Trophoblast cell (in vitro differentiated cells and primary cell): ENCODE measurements around the gene RMRP.

Source experiments
- DNase-seq, 2 donors: peaks; one replicate each; pipeline ENCODE4 v3.0.0-alpha.2; 2016
- H2AFZ ChIP-seq: 2 replicates; pipeline ENCODE4 v1.6.1; 2013; ENCODE audit warnings: low read length, moderate library complexity, mild to moderate bottlenecking; ENCODE audit not compliant: insufficient read depth, poor library complexity
- H2AK5ac ChIP-seq: 2 replicates; pipeline ENCODE4 v1.6.1; 2013; ENCODE audit warnings: mild to moderate bottlenecking, low read length
- H2BK120ac ChIP-seq: 2 replicates; pipeline ENCODE4 v1.6.1; 2013; ENCODE audit warnings: low read length, mild to moderate bottlenecking, moderate library complexity; ENCODE audit not compliant: insufficient read depth, poor library complexity
- H2BK12ac ChIP-seq: 2 replicates; pipeline ENCODE4 v1.6.1; 2013; ENCODE audit warnings: mild to moderate bottlenecking, low read length, moderate library complexity
- H2BK5ac ChIP-seq: 2 replicates; pipeline ENCODE4 v1.6.1; 2013; ENCODE audit warnings: low read length, low read depth, moderate library complexity, mild to moderate bottlenecking; ENCODE audit not compliant: poor library complexity
- H3K14ac ChIP-seq: 2 replicates; pipeline ENCODE4 v1.6.1; 2013; ENCODE audit warnings: mild to moderate bottlenecking, low read length
- H3K18ac ChIP-seq: 2 replicates; pipeline ENCODE4 v1.6.1; 2013; ENCODE audit warnings: mild to moderate bottlenecking, low read length
- H3K23ac ChIP-seq: 2 replicates; pipeline ENCODE4 v1.6.1; 2013; ENCODE audit warnings: low read length
- H3K27ac ChIP-seq: 2 replicates; pipeline ENCODE4 v1.5.1; 2013; ENCODE audit warnings: low read depth, mild to moderate bottlenecking, inconsistent platforms, low read length, moderate library complexity
- H3K27me3 ChIP-seq: 2 replicates; pipeline ENCODE4 v1.6.1; 2013; ENCODE audit warnings: inconsistent platforms, mild to moderate bottlenecking, low read length, moderate library complexity; ENCODE audit not compliant: insufficient read depth
- H3K36me3 ChIP-seq, 2 experiments: 1 replicate in 1 of 2; 2 replicates in 1 of 2; pipeline ENCODE4 v1.6.1; 2013; ENCODE audit warnings: low read length in 2 of 2, mild to moderate bottlenecking in 2 of 2, moderate library complexity in 1 of 2; ENCODE audit not compliant: insufficient read depth in 2 of 2, control insufficient read depth in 1 of 2
- H3K4ac ChIP-seq: 2 replicates; pipeline ENCODE4 v1.6.1; 2013; ENCODE audit warnings: low read depth, mild to moderate bottlenecking, low read length, moderate library complexity
- H3K4me1 ChIP-seq, 2 experiments: 1 replicate in 1 of 2; 2 replicates in 1 of 2; pipeline ENCODE4 v1.6.1; 2013; ENCODE audit warnings: low read length in 2 of 2, mild to moderate bottlenecking in 2 of 2, moderate library complexity in 1 of 2; ENCODE audit not compliant: insufficient read depth in 2 of 2, control insufficient read depth in 1 of 2
- H3K4me2 ChIP-seq: 2 replicates; pipeline ENCODE4 v1.6.1; 2013; ENCODE audit warnings: inconsistent platforms, mild to moderate bottlenecking, low read length, moderate library complexity
- H3K4me3 ChIP-seq: 2 replicates; pipeline ENCODE4 v1.5.1; 2013; ENCODE audit warnings: mild to moderate bottlenecking, low read depth, low read length, inconsistent platforms
- H3K79me1 ChIP-seq: one replicate; pipeline ENCODE4 v1.6.1; 2013; ENCODE audit warnings: low read length
- H3K79me2 ChIP-seq: 2 replicates; pipeline ENCODE4 v1.6.1; 2013; ENCODE audit warnings: low read length, mild to moderate bottlenecking; ENCODE audit not compliant: control insufficient read depth, insufficient read depth, poor library complexity
- H3K9ac ChIP-seq: 2 replicates; pipeline ENCODE4 v1.6.1; 2013; ENCODE audit warnings: mild to moderate bottlenecking, low read length
- H3K9me3 ChIP-seq: 2 replicates; pipeline ENCODE4 v1.6.1; 2013; ENCODE audit warnings: low read depth, mild to moderate bottlenecking, control low read depth, inconsistent platforms, low read length; ENCODE audit not compliant: insufficient read depth
- H4K12ac ChIP-seq: 2 replicates; pipeline ENCODE4 v1.6.1; 2013; ENCODE audit warnings: low read depth, mild to moderate bottlenecking, low read length, moderate library complexity
- H4K8ac ChIP-seq: 2 replicates; pipeline ENCODE4 v1.6.1; 2013; ENCODE audit warnings: low read depth, mild to moderate bottlenecking, low read length, moderate library complexity
- H4K91ac ChIP-seq: one replicate; pipeline ENCODE4 v1.6.1; 2013; ENCODE audit warnings: low read depth, mild to moderate bottlenecking, low read length, moderate library complexity
- WGBS: extraction: QIAGEN DNeasy Blood & Tissue Kit; methylation state at CpG from one replicate; pipeline ENCODE4 v1.1.7; 2013; ENCODE audit warnings: missing lambda C conversion rate; ENCODE audit not compliant: insufficient read length, insufficient coverage; ENCODE audit errors: extremely low coverage; 5-methylcytosine and 5-hydroxymethylcytosine counted together

The RMRP gene

GRCh38 chr9:35698231-35698630, 40.4 kb upstream of the RMRP start:
- H2AFZ ChIP-seq, result no peak overlapping the region
- H4K12ac ChIP-seq, result no peak overlapping the region
- no peak overlapping the region for H3K27ac ChIP-seq
- H2BK5ac ChIP-seq, result no peak overlapping the region
- WGBS, result no CpG with 5 or more reads among the region's 5 CpGs
- H3K79me2 ChIP-seq, result no peaks in the 10 kb centered on the region
- H3K18ac ChIP-seq, result no peak overlapping the region
- H2BK12ac ChIP-seq, result no peak overlapping the region
- H3K23ac ChIP-seq, result no peak overlapping the region
- H3K4me2 ChIP-seq, result no peak overlapping the region
- no peak overlapping the region for H3K4me3 ChIP-seq
- no peak overlapping the region for H2BK120ac ChIP-seq
- no peaks in the 10 kb centered on the region for H3K27me3 ChIP-seq
- no peak overlapping the region for H2AK5ac ChIP-seq
- H3K4ac ChIP-seq, result no peak overlapping the region
- peaks cover 52 to 66% of the 10 kb centered on the region in 2 experiments for H3K36me3 ChIP-seq
- H4K91ac ChIP-seq, result no peak overlapping the region
- H3K79me1 ChIP-seq, result no peaks in the 10 kb centered on the region
- DNase-seq, result no peak
- no peaks in the 10 kb centered on the region for H3K4me1 ChIP-seq
- no peak overlapping the region for H3K9ac ChIP-seq
- H4K8ac ChIP-seq, result no peak overlapping the region
- H3K14ac ChIP-seq, result no peak overlapping the region
- H3K9me3 ChIP-seq, result peaks cover 2% of the 10 kb centered on the region

GRCh38 chr9:35697486-35697885, 39.7 kb upstream of the RMRP start:
- Histone ChIP-seq H4K91ac (no peak overlapping the region), H3K14ac (no peak overlapping the region), H3K36me3 (peaks cover 45 to 58% of the 10 kb centered on the region in 2 experiments), H2BK120ac (no peak overlapping the region), H2AK5ac (no peak overlapping the region), H3K9ac (no peak overlapping the region), H3K79me2 (no peaks in the 10 kb centered on the region), H3K9me3 (peaks cover 2% of the 10 kb centered on the region), H3K4me3 (no peak overlapping the region), H2AFZ (no peak overlapping the region), H3K23ac (no peak overlapping the region), H2BK5ac (no peak overlapping the region), H3K4ac (no peak overlapping the region), H4K12ac (no peak overlapping the region), H3K4me2 (no peak overlapping the region), H3K27ac (no peak overlapping the region), H3K4me1 (no peaks in the 10 kb centered on the region), H4K8ac (no peak overlapping the region), H3K18ac (no peak overlapping the region), H3K79me1 (no peaks in the 10 kb centered on the region), H3K27me3 (no peaks in the 10 kb centered on the region), H2BK12ac (no peak overlapping the region)
- no CpG with 5 or more reads among the region's 14 CpGs for WGBS
- DNase-seq, result no peak

- Histone ChIP-seq H3K4me2 (no peak overlapping the region), H2AK5ac (no peak overlapping the region), H2BK12ac (no peak overlapping the region), H3K79me1 (no peaks in the 10 kb centered on the region), H3K14ac (no peak overlapping the region), H4K91ac (no peak overlapping the region), H3K9ac (no peak overlapping the region), H2BK120ac (no peak overlapping the region), H3K9me3 (peaks cover 2% of the 10 kb centered on the region), H3K79me2 (no peaks in the 10 kb centered on the region), H3K4ac (no peak overlapping the region), H3K4me1 (no peaks in the 10 kb centered on the region), H3K4me3 (no peak overlapping the region), H4K8ac (no peak overlapping the region), H3K18ac (no peak overlapping the region), H3K23ac (no peak overlapping the region), H4K12ac (no peak overlapping the region), H3K36me3 (peaks cover 42 to 54% of the 10 kb centered on the region in 2 experiments), H2BK5ac (no peak overlapping the region), H2AFZ (no peak overlapping the region), H3K27ac (no peak overlapping the region), H3K27me3 (no peaks in the 10 kb centered on the region)
- DNase-seq, result peak; percentile 72 to 80
- no CpG with 5 or more reads among the region's 9 CpGs for WGBS
Observed at GRCh38 chr9:35696520-35697215, 38.8 kb upstream of the RMRP start.

GRCh38 chr9:35695943-35696401, 38.2 kb upstream of the RMRP start:
- H3K27ac ChIP-seq, result no peak overlapping the region
- H4K8ac ChIP-seq, result no peak overlapping the region
- peaks cover 4% of the 10 kb centered on the region for H3K79me1 ChIP-seq
- H2AK5ac ChIP-seq, result no peak overlapping the region
- no peak overlapping the region for H2AFZ ChIP-seq
- H2BK5ac ChIP-seq, result no peak overlapping the region
- peaks cover 3% of the 10 kb centered on the region for H3K79me2 ChIP-seq
- H3K9ac ChIP-seq, result no peak overlapping the region
- no peak overlapping the region for H3K4me2 ChIP-seq
- H3K9me3 ChIP-seq, result peaks cover 2% of the 10 kb centered on the region
- H3K4me1 ChIP-seq, result no peaks in the 10 kb centered on the region
- no peak overlapping the region for H3K4ac ChIP-seq
- H3K23ac ChIP-seq, result no peak overlapping the region
- DNase-seq, result peak in 1 of 2 donors; percentile 12
- H2BK120ac ChIP-seq, result no peak overlapping the region
- H3K18ac ChIP-seq, result no peak overlapping the region
- WGBS, result no CpG with 5 or more reads among the region's 3 CpGs
- no peak overlapping the region for H4K12ac ChIP-seq
- no peak overlapping the region for H3K4me3 ChIP-seq
- H3K27me3 ChIP-seq, result no peaks in the 10 kb centered on the region
- H3K14ac ChIP-seq, result no peak overlapping the region
- peaks cover 39 to 47% of the 10 kb centered on the region in 2 experiments for H3K36me3 ChIP-seq
- no peak overlapping the region for H4K91ac ChIP-seq
- no peak overlapping the region for H2BK12ac ChIP-seq
